PC-9 (cell line): ENCODE measurements around the gene SLX4IP.

Experiments used
- CTCF ChIP-seq: fragments of 200-600 bp; sonication (generic); conservative IDR thresholded peaks from 2 replicates; pipeline ENCODE4 v1.6.1; 2017; ENCODE audit warnings: mixed run types, antibody characterized with exemption, mild to moderate bottlenecking, moderate library complexity
- EZH2 ChIP-seq: fragments of 200-600 bp; sonication (generic); IDR thresholded peaks from 2 replicates; pipeline ENCODE4 v1.8.0; 2017; ENCODE audit warnings: antibody characterized with exemption, low read depth

- no peak for TF ChIP-seq CTCF
- TF ChIP-seq EZH2: no peak
Measured at GRCh38 chr20:10655720-10656669, 220.9 kb downstream of the SLX4IP start.
